Measurements from ENCODE around the gene PLPPR4. TPM values are rescaled to one million over a fixed set of nuclear protein-coding genes. Genes with fewer than 3 reads are reported as not detected.

The PLPPR4 gene
- total RNA-seq, 1 donor from 2014 or later: 0.09 TPM

DNA sequence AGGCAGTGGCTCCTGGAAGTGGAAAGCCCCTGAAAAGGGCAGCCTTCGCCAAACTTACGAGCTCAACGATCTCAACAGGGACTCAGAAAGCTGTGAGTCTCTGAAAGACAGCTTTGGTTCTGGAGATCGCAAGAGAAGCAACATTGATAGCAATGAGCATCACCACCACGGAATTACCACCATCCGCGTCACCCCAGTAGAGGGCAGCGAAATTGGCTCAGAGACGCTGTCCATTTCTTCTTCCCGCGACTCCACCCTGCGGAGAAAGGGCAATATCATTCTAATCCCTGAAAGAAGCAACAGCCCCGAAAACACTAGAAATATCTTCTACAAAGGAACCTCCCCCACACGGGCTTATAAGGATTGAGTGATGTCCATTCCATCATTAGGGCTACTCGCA is 42.4 kb downstream of the PLPPR4 start:
- Mint-ChIP-seq H3K9me3 (no peaks in the 10 kb centered on the region), H3K27ac (no peak overlapping the region), H3K4me3 (no peak overlapping the region), H3K4me1 (no peaks in the 10 kb centered on the region), H3K36me3 (no peaks in the 10 kb centered on the region), H3K27me3 (ENCODE audit: insufficient read depth, low read depth) (no peaks in the 10 kb centered on the region)
- DNase-seq (ENCODE audit: low spot score): peak; percentile 6
- Histone ChIP-seq H4K20me1 (ENCODE audit: low read depth) (no peaks in the 10 kb centered on the region), H3K27ac (no peak overlapping the region), H3K4me3 (no peak overlapping the region), H3K36me3 (no peaks in the 10 kb centered on the region), H3K9me3 (ENCODE audit: low read depth) (no peaks in the 10 kb centered on the region), H2AFZ (replicated peaks) (no peak overlapping the region), H3K9ac (no peak overlapping the region), H3K27me3 (no peaks in the 10 kb centered on the region), H3K4me2 (no peak overlapping the region), H3F3A (ENCODE audit: low read depth) (no peaks in the 10 kb centered on the region), H3K79me2 (ENCODE audit: low read depth) (no peaks in the 10 kb centered on the region), H3K4me1 (no peaks in the 10 kb centered on the region)
- TF ChIP-seq, protein P1, sequence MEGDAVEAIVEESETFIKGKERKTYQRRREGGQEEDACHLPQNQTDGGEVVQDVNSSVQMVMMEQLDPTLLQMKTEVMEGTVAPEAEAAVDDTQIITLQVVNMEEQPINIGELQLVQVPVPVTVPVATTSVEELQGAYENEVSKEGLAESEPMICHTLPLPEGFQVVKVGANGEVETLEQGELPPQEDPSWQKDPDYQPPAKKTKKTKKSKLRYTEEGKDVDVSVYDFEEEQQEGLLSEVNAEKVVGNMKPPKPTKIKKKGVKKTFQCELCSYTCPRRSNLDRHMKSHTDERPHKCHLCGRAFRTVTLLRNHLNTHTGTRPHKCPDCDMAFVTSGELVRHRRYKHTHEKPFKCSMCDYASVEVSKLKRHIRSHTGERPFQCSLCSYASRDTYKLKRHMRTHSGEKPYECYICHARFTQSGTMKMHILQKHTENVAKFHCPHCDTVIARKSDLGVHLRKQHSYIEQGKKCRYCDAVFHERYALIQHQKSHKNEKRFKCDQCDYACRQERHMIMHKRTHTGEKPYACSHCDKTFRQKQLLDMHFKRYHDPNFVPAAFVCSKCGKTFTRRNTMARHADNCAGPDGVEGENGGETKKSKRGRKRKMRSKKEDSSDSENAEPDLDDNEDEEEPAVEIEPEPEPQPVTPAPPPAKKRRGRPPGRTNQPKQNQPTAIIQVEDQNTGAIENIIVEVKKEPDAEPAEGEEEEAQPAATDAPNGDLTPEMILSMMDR (IDR thresholded peaks at IDR 0.05): peak; percentile 18
- TF ChIP-seq EZH2phosphoT487 (IDR thresholded peaks at IDR 0.05): no peak

DNA sequence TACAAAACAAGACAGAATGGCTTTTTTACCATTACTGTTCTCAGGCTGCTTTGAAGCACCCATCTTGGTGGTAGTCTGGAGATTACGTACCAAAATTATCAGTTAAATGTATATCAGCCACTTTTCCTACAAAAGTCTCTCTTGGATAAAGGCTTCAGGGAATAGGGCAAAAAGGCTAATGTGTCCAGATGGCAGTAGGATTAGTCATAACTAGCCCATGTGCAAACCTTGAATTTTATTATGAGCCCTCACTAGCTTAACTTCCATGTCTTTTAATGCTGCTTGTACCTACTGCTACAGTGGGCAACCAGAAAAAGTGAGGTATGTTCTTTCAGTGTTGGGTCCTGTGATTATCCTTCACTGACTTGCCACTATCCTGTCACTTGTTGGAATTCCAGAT is 51.0 kb downstream of the PLPPR4 start:
- DNase-seq (ENCODE audit: low spot score): no peak
- Mint-ChIP-seq H3K4me1 (no peaks in the 10 kb centered on the region), H3K4me3 (no peak overlapping the region), H3K9me3 (no peaks in the 10 kb centered on the region), H3K36me3 (no peaks in the 10 kb centered on the region), H3K27ac (no peak overlapping the region), H3K27me3 (ENCODE audit: insufficient read depth, low read depth) (no peaks in the 10 kb centered on the region)
- H3K79me2 ChIP-seq (ENCODE audit: low read depth): no peaks in the 10 kb centered on the region
- H3K9me3 ChIP-seq (ENCODE audit: low read depth): no peaks in the 10 kb centered on the region
- TF ChIP-seq EZH2 (IDR thresholded peaks at IDR 0.05) (no peak), EZH2phosphoT487 (IDR thresholded peaks at IDR 0.05) (no peak)
- TF ChIP-seq, protein P1 (IDR thresholded peaks at IDR 0.05): no peak
- no peaks in the 10 kb centered on the region for H3K36me3 ChIP-seq
- no peak overlapping the region for H2AFZ ChIP-seq (replicated peaks)
- H3K4me2 ChIP-seq: no peak overlapping the region
- H3K4me1 ChIP-seq: no peaks in the 10 kb centered on the region
- H4K20me1 ChIP-seq (ENCODE audit: low read depth): no peaks in the 10 kb centered on the region
- no peak overlapping the region for H3K9ac ChIP-seq
- H3K4me3 ChIP-seq: no peak overlapping the region
- no peaks in the 10 kb centered on the region for H3F3A ChIP-seq (ENCODE audit: low read depth)
- no peak overlapping the region for H3K27ac ChIP-seq
- no peaks in the 10 kb centered on the region for H3K27me3 ChIP-seq

DNA sequence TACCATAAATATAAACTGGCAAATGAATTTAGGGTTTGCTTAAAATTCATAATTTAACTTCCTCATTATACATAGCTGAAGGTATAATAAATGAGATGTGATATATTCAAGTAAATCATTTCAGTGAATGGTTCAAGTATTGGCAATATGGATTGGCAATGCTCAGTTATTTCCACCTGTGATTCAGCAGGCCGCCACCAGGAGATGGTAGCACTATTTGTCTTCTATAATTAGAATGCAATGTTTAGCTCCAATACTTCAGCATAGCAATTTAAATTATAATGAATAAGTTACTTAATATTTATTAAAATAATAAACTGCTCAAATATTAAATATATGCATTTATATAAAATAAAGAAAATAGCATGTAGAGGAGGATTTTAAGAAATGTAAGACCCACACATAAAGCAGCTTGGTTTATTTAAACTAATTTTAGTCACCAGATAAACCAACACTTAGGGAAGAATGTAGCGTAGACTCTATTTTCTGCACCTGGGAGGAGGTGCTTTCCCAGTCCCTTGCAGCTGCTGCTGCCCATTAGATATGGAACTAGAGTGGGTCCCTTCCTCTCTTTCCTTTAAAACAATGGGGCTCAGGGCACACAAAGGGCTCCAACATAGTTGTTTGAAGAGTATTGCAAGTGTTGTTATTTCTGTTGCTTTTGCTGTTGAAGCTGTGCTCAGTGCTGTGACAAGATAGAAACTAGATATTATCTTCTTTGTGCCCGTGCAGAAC is 62.1 kb downstream of the PLPPR4 start:
- peak overlapping the region; percentile 45 for H2AFZ ChIP-seq (replicated peaks)
- no peak overlapping the region for H3K27ac ChIP-seq
- H4K20me1 ChIP-seq (ENCODE audit: low read depth): no peaks in the 10 kb centered on the region
- no peaks in the 10 kb centered on the region for H3K36me3 ChIP-seq
- H3K4me1 Mint-ChIP-seq: no peaks in the 10 kb centered on the region
- H3K79me2 ChIP-seq (ENCODE audit: low read depth): no peaks in the 10 kb centered on the region
- DNase-seq (ENCODE audit: low spot score): no peak
- H3K4me3 ChIP-seq: no peak overlapping the region
- no peak overlapping the region for H3K4me2 ChIP-seq
- TF ChIP-seq, protein P1 (IDR thresholded peaks at IDR 0.05): peak; percentile 48
- no peak for TF ChIP-seq EZH2 (IDR thresholded peaks at IDR 0.05)
- TF ChIP-seq EZH2phosphoT487 (IDR thresholded peaks at IDR 0.05): no peak
- H3K36me3 Mint-ChIP-seq: no peaks in the 10 kb centered on the region
- peaks cover 2% of the 10 kb centered on the region for H3K27me3 Mint-ChIP-seq (ENCODE audit: insufficient read depth, low read depth)
- no peak overlapping the region for H3K9ac ChIP-seq
- H3K4me1 ChIP-seq: no peaks in the 10 kb centered on the region
- no peaks in the 10 kb centered on the region for H3K9me3 Mint-ChIP-seq
- no peak overlapping the region for H3K27ac Mint-ChIP-seq
- H3K27me3 ChIP-seq: no peaks in the 10 kb centered on the region
- H3F3A ChIP-seq (ENCODE audit: low read depth): no peaks in the 10 kb centered on the region
- H3K9me3 ChIP-seq (ENCODE audit: low read depth): no peaks in the 10 kb centered on the region
- no peak overlapping the region for H3K4me3 Mint-ChIP-seq
